GF-D8 (cell line): ENCODE data around the gene UBN1.

Experiments used
- DNase-seq: peaks from one replicate; lab custom pipeline; 2025; lab: John Stamatoyannopoulos, UW

UBN1 gene

GRCh38 chr16:4931381-4931780 lies 84.1 kb downstream of the UBN1 start:
- DNase-seq = no peak
